NCI-H1417 (cell line): Measurements from ENCODE around the gene PPP1R12B.

Experiments used
- DNase-seq, 3 experiments: peaks; one replicate each; lab custom pipeline; 2025; lab: John Stamatoyannopoulos, UW

PPP1R12B gene, protein sequence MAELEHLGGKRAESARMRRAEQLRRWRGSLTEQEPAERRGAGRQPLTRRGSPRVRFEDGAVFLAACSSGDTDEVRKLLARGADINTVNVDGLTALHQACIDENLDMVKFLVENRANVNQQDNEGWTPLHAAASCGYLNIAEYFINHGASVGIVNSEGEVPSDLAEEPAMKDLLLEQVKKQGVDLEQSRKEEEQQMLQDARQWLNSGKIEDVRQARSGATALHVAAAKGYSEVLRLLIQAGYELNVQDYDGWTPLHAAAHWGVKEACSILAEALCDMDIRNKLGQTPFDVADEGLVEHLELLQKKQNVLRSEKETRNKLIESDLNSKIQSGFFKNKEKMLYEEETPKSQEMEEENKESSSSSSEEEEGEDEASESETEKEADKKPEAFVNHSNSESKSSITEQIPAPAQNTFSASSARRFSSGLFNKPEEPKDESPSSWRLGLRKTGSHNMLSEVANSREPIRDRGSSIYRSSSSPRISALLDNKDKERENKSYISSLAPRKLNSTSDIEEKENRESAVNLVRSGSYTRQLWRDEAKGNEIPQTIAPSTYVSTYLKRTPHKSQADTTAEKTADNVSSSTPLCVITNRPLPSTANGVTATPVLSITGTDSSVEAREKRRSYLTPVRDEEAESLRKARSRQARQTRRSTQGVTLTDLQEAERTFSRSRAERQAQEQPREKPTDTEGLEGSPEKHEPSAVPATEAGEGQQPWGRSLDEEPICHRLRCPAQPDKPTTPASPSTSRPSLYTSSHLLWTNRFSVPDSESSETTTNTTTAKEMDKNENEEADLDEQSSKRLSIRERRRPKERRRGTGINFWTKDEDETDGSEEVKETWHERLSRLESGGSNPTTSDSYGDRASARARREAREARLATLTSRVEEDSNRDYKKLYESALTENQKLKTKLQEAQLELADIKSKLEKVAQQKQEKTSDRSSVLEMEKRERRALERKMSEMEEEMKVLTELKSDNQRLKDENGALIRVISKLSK

GRCh38 chr1:202348509-202349205 lies at the start of gene PPP1R12B:
Gene PPP1R12B (plus strand): TSS chr1:202348699. CDS start chr1:202348852, 153 bp downstream.
- DNase-seq, result peak; percentile 96 to 100 (median 99)

GRCh38 chr1:202302166-202302565 lies 46.3 kb upstream of the PPP1R12B start:
- no peak for DNase-seq

DNA sequence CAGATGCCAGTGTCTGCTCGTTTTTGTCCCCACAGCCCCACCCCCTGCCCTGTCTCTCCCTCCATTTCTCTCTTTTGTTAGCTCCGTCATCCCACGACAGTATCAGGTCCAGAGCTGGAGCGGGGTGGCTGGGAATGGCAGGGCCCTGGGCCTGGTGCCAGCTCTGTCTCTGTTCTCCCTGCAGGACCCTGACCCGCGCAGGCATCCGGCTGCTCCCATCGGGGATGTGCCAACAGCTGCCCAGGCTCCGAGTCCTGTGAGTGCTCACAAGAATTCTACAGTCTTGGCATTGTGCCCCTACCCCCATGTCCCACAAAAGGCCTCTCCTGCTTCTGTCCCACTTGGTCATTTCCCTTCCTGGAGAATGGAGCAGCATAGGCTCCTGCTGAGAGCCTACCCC lies 44.1 kb upstream of the PPP1R12B start:
- no peak for DNase-seq

- no peak for DNase-seq
Measured at GRCh38 chr1:202305168-202305567, 43.3 kb upstream of the PPP1R12B start.

- DNase-seq, result no peak
Measured at GRCh38 chr1:202306535-202307345, 41.8 kb upstream of the PPP1R12B start.

GRCh38 chr1:202310071-202310725 lies 38.3 kb upstream of the PPP1R12B start:
- DNase-seq, result no peak

DNA sequence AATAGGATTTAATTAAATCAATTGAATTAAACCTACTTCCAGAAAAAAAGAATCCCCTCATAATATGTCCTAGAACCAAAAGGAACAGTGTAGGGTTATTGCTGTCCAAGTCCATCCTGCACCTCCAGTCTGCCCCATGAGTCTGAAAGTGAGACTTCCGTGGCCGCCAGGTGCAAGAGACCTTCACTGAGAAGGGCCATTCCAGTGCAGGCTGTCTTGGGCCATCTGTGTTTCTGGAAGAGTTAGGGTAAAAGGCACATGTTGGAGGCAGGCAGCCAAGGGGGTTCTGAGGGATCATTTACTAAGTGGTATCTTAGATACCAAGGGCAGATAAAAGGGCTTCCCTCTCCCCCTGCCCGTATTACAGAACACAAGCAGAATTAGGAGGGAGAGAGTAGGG lies 37.8 kb upstream of the PPP1R12B start:
- DNase-seq, result no peak

- peak in 2 of 3 experiments; percentile 42 to 45 for DNase-seq
Measured at GRCh38 chr1:202311875-202312635, 36.4 kb upstream of the PPP1R12B start.

GRCh38 chr1:202315576-202316168 lies 32.8 kb upstream of the PPP1R12B start:
- peak; percentile 80 to 97 (median 91) for DNase-seq

GRCh38 chr1:202316186-202316585 lies 32.3 kb upstream of the PPP1R12B start:
- DNase-seq, result peak in 1 of 3 experiments; percentile 53

GRCh38 chr1:202317941-202318925 lies 30.3 kb upstream of the PPP1R12B start:
- DNase-seq, result no peak

DNA sequence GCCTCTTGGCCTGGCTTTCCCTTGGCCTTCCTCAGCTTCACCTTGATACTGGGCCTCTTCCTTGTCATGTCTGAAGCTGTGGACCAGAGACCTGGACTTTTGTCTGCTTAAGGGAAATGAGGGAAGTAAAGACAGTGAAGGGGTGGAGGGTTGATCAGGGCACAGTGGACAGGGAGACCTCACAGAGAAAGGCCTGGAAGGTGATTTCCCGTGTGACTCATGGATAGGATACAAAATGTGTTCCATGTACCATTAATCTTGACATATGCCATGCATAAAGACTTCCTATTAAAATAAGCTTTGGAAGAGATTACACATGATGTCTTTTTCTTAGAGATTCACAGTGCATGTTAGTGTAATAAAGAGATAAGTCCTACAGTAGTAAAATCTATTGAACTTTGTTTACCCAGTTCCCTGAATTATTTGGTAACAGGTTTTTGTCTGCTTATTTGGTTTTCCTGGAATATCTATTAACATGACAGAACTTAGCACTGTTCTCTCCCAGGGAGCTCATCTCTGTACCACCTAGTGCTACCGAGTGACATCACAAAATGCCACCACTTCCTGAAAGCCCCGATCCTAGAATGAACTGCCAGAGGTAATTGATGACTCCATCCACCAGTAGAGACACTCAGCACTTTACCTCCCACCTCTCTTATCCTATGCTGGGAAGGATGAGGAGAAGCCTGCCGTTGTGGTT lies 29.0 kb upstream of the PPP1R12B start:
- no peak for DNase-seq

- DNase-seq, result no peak
Measured at GRCh38 chr1:202320081-202320405, 28.5 kb upstream of the PPP1R12B start.

- peak; percentile 36 to 68 (median 45) for DNase-seq
Measured at GRCh38 chr1:202323731-202324130, 24.8 kb upstream of the PPP1R12B start.

DNA sequence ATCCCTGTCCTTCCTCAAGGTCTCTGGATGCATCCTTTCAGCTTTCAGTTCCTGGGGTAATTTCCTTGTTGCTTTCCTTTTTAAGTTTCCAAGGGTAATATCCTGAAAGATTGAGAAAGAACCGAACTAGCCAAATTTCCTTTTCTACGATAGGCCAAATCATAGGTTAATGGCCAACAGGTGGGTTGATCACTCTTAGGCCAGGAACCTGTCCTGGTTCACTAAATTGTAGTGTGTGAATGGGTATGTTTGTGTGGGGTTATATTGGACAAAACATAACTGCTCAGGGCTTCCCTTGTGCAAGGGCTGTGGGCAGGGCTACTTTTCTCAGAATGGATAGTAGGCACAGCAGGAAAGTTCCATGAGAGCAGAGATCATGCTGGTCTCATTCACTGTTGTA lies 23.9 kb upstream of the PPP1R12B start:
- no peak for DNase-seq

DNA sequence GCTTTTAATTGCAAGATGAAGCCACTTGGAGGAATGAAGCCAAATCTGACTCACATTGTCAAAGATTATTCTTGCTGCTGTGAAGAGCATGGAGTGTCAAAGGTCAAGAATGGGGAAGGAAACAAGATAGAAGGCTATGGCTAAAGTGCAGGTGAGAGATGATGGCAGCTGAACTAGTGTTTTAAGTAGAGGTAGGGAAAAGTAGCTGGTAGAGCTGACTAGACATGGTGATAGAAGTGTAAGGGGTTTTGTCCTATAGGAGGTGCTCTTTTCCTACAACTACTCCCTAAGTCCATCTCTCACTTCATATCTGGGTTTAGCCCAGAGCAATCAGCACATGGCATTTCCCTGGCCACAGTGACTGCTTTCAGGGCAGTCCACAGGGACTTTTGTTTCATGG lies 18.6 kb upstream of the PPP1R12B start:
- no peak for DNase-seq

DNA sequence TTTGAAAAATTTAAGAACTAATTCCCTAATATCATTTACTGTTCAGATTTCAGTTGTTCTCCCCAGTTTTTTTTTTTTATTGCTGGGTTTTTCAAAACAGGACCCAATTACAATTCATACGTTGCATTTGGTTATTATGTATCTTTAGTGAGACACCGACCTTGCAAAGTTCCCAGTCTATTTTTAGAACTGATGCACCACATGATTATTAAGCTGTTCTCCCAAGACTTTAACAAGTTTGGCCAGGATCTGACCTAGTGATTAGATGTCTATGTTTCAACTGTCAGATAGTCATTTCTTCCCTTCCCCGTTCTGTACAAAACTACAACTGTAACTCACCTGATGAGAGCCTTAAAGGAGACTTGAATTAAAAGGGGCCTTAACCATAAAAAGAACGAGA lies 14.6 kb upstream of the PPP1R12B start:
- no peak for DNase-seq
